ENCODE data around the gene SLIT3. TPM values are rescaled to one million over a fixed set of nuclear protein-coding genes. Genes with fewer than 3 reads are reported as not detected.

SLIT3 gene
- total RNA-seq, 1 donor from 2014 or later: 31.8 TPM

DNA sequence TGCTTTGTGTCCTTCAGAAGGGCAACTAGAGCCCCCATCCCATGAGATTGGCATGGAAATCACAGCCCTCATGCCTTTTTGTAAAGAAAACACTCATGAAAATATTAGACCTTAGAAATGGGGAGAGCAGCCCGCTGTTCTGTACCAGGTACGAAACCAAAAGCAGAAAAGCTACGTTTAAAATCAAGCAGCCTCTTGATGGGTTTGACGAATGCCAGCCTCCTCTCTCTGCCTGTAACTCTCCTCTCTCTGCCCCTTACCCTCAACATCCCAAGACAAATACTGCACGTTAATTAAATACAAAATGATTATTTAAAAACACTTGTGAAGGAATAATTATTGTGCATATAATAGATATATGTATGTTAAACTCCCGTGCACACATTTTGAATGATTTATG, 390.1 kb downstream of the SLIT3 start:
- H3K36me3 Mint-ChIP-seq (ENCODE audit: unreplicated experiment): no peaks in the 10 kb centered on the region
- H3K9me3 Mint-ChIP-seq (ENCODE audit: unreplicated experiment): no peaks in the 10 kb centered on the region

GRCh38 chr5:168908207-168908606, 392.7 kb downstream of the SLIT3 start:
- no peak for TF ChIP-seq CTCF (IDR thresholded peaks at IDR 0.05)
- Mint-ChIP-seq H3K27me3 (ENCODE audit: unreplicated experiment) (no peaks in the 10 kb centered on the region), H3K4me1 (ENCODE audit: unreplicated experiment) (no peaks in the 10 kb centered on the region), H3K36me3 (ENCODE audit: unreplicated experiment) (no peaks in the 10 kb centered on the region), H3K9me3 (ENCODE audit: unreplicated experiment) (no peaks in the 10 kb centered on the region), H3K4me3 (ENCODE audit: unreplicated experiment) (no peak overlapping the region), H3K27ac (ENCODE audit: unreplicated experiment) (no peak overlapping the region)
- DNase-seq (ENCODE audit: extremely low spot score, unreplicated experiment): no peak

More for the DNA sequence above, 390.1 kb downstream of the SLIT3 start:
- Mint-ChIP-seq H3K27me3 (ENCODE audit: unreplicated experiment) (peaks cover 3% of the 10 kb centered on the region), H3K27ac (ENCODE audit: unreplicated experiment) (no peak overlapping the region), H3K4me1 (ENCODE audit: unreplicated experiment) (no peaks in the 10 kb centered on the region), H3K4me3 (ENCODE audit: unreplicated experiment) (no peak overlapping the region)
- no peak for TF ChIP-seq CTCF (IDR thresholded peaks at IDR 0.05)
- no peak for DNase-seq (ENCODE audit: extremely low spot score, unreplicated experiment)

GRCh38 chr5:168903061-168903460, 397.9 kb downstream of the SLIT3 start:
- no peaks in the 10 kb centered on the region for H3K4me1 Mint-ChIP-seq (ENCODE audit: unreplicated experiment)
- no peaks in the 10 kb centered on the region for H3K27me3 Mint-ChIP-seq (ENCODE audit: unreplicated experiment)
- no peaks in the 10 kb centered on the region for H3K9me3 Mint-ChIP-seq (ENCODE audit: unreplicated experiment)
- H3K4me3 Mint-ChIP-seq (ENCODE audit: unreplicated experiment): no peak overlapping the region
- no peak for DNase-seq (ENCODE audit: extremely low spot score, unreplicated experiment)
- H3K27ac Mint-ChIP-seq (ENCODE audit: unreplicated experiment): no peak overlapping the region
- no peak for TF ChIP-seq CTCF (IDR thresholded peaks at IDR 0.05)
- no peaks in the 10 kb centered on the region for H3K36me3 Mint-ChIP-seq (ENCODE audit: unreplicated experiment)

DNA sequence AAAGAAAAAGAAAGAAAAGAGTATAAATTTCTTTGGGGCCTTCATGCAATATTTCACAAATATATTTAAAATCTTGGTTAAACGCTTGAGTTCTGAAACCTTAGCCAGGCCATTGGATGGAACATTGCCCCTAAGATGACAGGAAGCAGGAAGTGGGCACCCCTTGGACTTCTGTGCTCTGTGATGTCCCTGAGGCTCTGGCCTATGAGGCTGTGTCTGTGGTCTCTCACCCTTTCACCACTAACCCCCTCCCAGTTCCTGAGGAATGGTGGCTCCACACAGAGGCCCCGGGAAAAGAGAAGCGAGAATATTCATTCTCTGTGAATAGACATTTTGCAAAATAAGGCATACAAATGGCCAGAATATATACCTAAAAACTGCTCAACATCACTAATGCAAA, 401.3 kb downstream of the SLIT3 start:
- Mint-ChIP-seq H3K4me3 (ENCODE audit: unreplicated experiment) (no peak overlapping the region), H3K36me3 (ENCODE audit: unreplicated experiment) (no peaks in the 10 kb centered on the region), H3K9me3 (ENCODE audit: unreplicated experiment) (no peaks in the 10 kb centered on the region), H3K27ac (ENCODE audit: unreplicated experiment) (no peak overlapping the region), H3K27me3 (ENCODE audit: unreplicated experiment) (peaks cover 11% of the 10 kb centered on the region), H3K4me1 (ENCODE audit: unreplicated experiment) (no peaks in the 10 kb centered on the region)
- no peak for DNase-seq (ENCODE audit: extremely low spot score, unreplicated experiment)
- no peak for TF ChIP-seq CTCF (IDR thresholded peaks at IDR 0.05)

DNA sequence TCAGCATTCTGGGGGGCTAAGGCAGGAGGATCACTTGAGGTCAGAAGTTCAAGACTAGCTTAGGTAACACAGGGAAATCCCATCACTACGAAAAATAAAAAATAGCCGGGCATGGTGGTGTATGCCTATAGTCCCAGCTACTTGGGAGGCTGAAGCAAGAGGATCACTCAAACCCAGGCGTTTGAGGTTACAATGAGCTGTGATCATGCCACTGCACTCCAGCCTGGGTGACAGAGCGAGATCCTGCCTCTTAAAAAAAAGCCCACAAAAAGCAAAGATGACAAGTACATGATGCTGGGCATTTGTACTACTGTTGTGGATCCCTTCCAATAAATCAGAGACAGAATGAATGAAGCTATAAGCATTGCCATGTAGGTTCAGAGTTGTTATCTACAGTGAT, 401.7 kb downstream of the SLIT3 start:
- no peak for TF ChIP-seq CTCF (IDR thresholded peaks at IDR 0.05)
- Mint-ChIP-seq H3K27me3 (ENCODE audit: unreplicated experiment) (peaks cover 11% of the 10 kb centered on the region), H3K27ac (ENCODE audit: unreplicated experiment) (no peak overlapping the region), H3K36me3 (ENCODE audit: unreplicated experiment) (no peaks in the 10 kb centered on the region), H3K4me1 (ENCODE audit: unreplicated experiment) (no peaks in the 10 kb centered on the region), H3K4me3 (ENCODE audit: unreplicated experiment) (no peak overlapping the region), H3K9me3 (ENCODE audit: unreplicated experiment) (no peaks in the 10 kb centered on the region)
- no peak for DNase-seq (ENCODE audit: extremely low spot score, unreplicated experiment)
